Fibroblast of gingiva (primary cell): Measurements from ENCODE around the gene SEC24D.
"Not testable (repeated sequence)": the region's sequence is repeated elsewhere in the genome, so short reads cannot be mapped to it uniquely, and the experiment has no call there.

Source experiments
- DNase-seq: peaks from one replicate; pipeline ENCODE4 v3.0.0-alpha.2; 2011; ENCODE audit warnings: low read depth

The SEC24D gene

GRCh38 chr4:118810991-118811764 lies 24.7 kb downstream of the SEC24D start:
- DNase-seq, result peak; percentile 94

GRCh38 chr4:118807659-118808058 lies 28.3 kb downstream of the SEC24D start:
- DNase-seq, result no peak

GRCh38 chr4:118803253-118803652 lies 32.7 kb downstream of the SEC24D start:
- DNase-seq, result no peak

GRCh38 chr4:118801895-118802575 lies 33.9 kb downstream of the SEC24D start:
- peak; percentile 33 for DNase-seq

GRCh38 chr4:118799231-118799942 lies 36.5 kb downstream of the SEC24D start:
- DNase-seq, result no peak

GRCh38 chr4:118798658-118799057 lies 37.3 kb downstream of the SEC24D start:
- DNase-seq, result no peak

- peak; percentile 24 for DNase-seq
These were observed 38.3 kb downstream of the SEC24D start for GRCh38 chr4:118797558-118798142.

- DNase-seq, result not testable (repeated sequence)
These were observed 44.1 kb downstream of the SEC24D start for GRCh38 chr4:118791690-118792446.

GRCh38 chr4:118790544-118790943 lies 45.4 kb downstream of the SEC24D start:
- DNase-seq, result no peak

GRCh38 chr4:118788911-118789310 lies 47.0 kb downstream of the SEC24D start:
- no peak for DNase-seq

GRCh38 chr4:118787844-118788380 lies 48.0 kb downstream of the SEC24D start:
- peak; percentile 36 for DNase-seq

- DNase-seq, result no peak
These were observed 51.1 kb downstream of the SEC24D start for GRCh38 chr4:118784776-118785175.

GRCh38 chr4:118783887-118784286 lies 52.0 kb downstream of the SEC24D start:
- peak; percentile 80 for DNase-seq

GRCh38 chr4:118782886-118783285 lies 53.0 kb downstream of the SEC24D start:
- not testable (repeated sequence) for DNase-seq

- not testable (repeated sequence) for DNase-seq
These were observed 58.3 kb downstream of the SEC24D start for GRCh38 chr4:118777649-118778048.

- DNase-seq, result not testable (repeated sequence)
These were observed 58.8 kb downstream of the SEC24D start for GRCh38 chr4:118776955-118777640.

GRCh38 chr4:118776157-118776954 lies 59.6 kb downstream of the SEC24D start:
- DNase-seq, result peak; percentile 30

- no peak for DNase-seq
These were observed 60.5 kb downstream of the SEC24D start for GRCh38 chr4:118775405-118775804.

- DNase-seq, result no peak
These were observed 60.9 kb downstream of the SEC24D start for GRCh38 chr4:118774989-118775388.

- DNase-seq, result no peak
These were observed 61.6 kb downstream of the SEC24D start for GRCh38 chr4:118774321-118774720.
